ENCODE results near the gene PITX2.

GRCh38 chr4:110631584-110632505 lies 9.0 kb upstream of the PITX2 start:
- TF ChIP-seq SP1 (CRISPR knock-in tag; conservative IDR thresholded peaks at IDR 0.05) (peak; percentile 42), CTCF (IDR thresholded peaks at IDR 0.05) (peak; percentile 65), SMAD4 (CRISPR knock-in tag; IDR thresholded peaks at IDR 0.05) (no peak), ZNF281 (CRISPR knock-in tag; IDR thresholded peaks at IDR 0.05) (peak; percentile 86; the same call in 1 of the 2 replicates), FOXJ3 (CRISPR knock-in tag; IDR thresholded peaks at IDR 0.05; ENCODE audit: borderline replicate concordance) (no peak), ATF3 (CRISPR knock-in tag; conservative IDR thresholded peaks at IDR 0.05) (no peak), JUN (CRISPR knock-in tag; IDR thresholded peaks at IDR 0.05) (no peak; the same call in 1 of the 2 replicates), IRF1 (CRISPR knock-in tag; IDR thresholded peaks at IDR 0.05) (no peak), ZNF416 (CRISPR knock-in tag; IDR thresholded peaks at IDR 0.05) (no peak), PRDM15 (CRISPR knock-in tag; IDR thresholded peaks at IDR 0.05) (no peak), ATF2 (CRISPR knock-in tag; IDR thresholded peaks at IDR 0.05; ENCODE audit: borderline replicate concordance, low read depth) (no peak)
